CD4-positive, alpha-beta memory T cell (primary cell): ENCODE data around the gene NDUFA8. TPM values are rescaled to one million over a fixed set of nuclear protein-coding genes. Genes with fewer than 3 reads are reported as not detected.

Experiments
- CTCF ChIA-PET: fragments of 350-600 bp; sonication (Branson Sonifier 250); formaldehyde crosslinking; loops from one replicate; lab custom pipeline; 2021; ENCODE audit warnings: inconsistent platforms; ENCODE audit not compliant: partially characterized antibody; lab: Charles Lee
- POLR2A ChIA-PET: fragments of 350-600 bp; sonication (Branson Sonifier 250); formaldehyde crosslinking; loops from one replicate; lab custom pipeline; 2021; ENCODE audit not compliant: partially characterized antibody; lab: Charles Lee
- DNase-seq, 5 donors: peaks; one replicate each; pipeline versions ENCODE4 v3.0.0 to v3.0.0-alpha.2; 2020 to 2022; ENCODE audit warnings: mixed read lengths in 1 of 5
- H3K27ac ChIP-seq: one replicate; pipeline ENCODE4 v1.7.0; 2013; ENCODE audit warnings: low read depth, low read length
- H3K27me3 ChIP-seq: 2 replicates; pipeline ENCODE4 v1.7.0; 2013; ENCODE audit warnings: mild to moderate bottlenecking, low read length, moderate library complexity; ENCODE audit not compliant: insufficient read depth
- H3K36me3 ChIP-seq: 2 replicates; pipeline ENCODE4 v1.7.0; 2013; ENCODE audit warnings: mild to moderate bottlenecking, low read length, moderate library complexity; ENCODE audit not compliant: insufficient read depth
- H3K4me1 ChIP-seq: 2 replicates; pipeline ENCODE4 v1.7.0; 2013; ENCODE audit warnings: mild to moderate bottlenecking, low read length, moderate library complexity; ENCODE audit not compliant: insufficient read depth
- H3K4me3 ChIP-seq, 2 donors: one replicate each; pipeline ENCODE4 v1.7.0; 2013; ENCODE audit warnings: low read length in 2 of 2, mild to moderate bottlenecking in 1 of 2
- H3K9me3 ChIP-seq, 2 donors: one replicate each; pipeline ENCODE4 v1.7.0; 2013; ENCODE audit warnings: low read length in 2 of 2, control low read depth in 1 of 2; ENCODE audit not compliant: control insufficient read depth in 1 of 2
- H3K27ac Mint-ChIP-seq, 7 donors: one replicate each; pipeline ENCODE4 v1.8.0; 2020 to 2021; ENCODE audit warnings: mixed read lengths in 7 of 7, mild to moderate bottlenecking in 6 of 7, inconsistent platforms in 3 of 7, moderate library complexity in 3 of 7
- H3K27me3 Mint-ChIP-seq, 2 donors: one replicate each; pipeline ENCODE4 v1.8.0; 2020 to 2021; ENCODE audit warnings: mixed read lengths in 2 of 2
- H3K36me3 Mint-ChIP-seq, 2 donors: one replicate each; pipeline ENCODE4 v1.8.0; 2020 to 2021; ENCODE audit warnings: mixed read lengths in 2 of 2, inconsistent platforms in 1 of 2, mild to moderate bottlenecking in 1 of 2
- H3K4me1 Mint-ChIP-seq, 4 donors: one replicate each; pipeline ENCODE4 v1.8.0; 2020 to 2021; ENCODE audit warnings: mixed read lengths in 4 of 4, mild to moderate bottlenecking in 1 of 4
- H3K4me3 Mint-ChIP-seq, 8 donors: one replicate each; pipeline ENCODE4 v1.8.0; 2020 to 2021; ENCODE audit warnings: mixed read lengths in 8 of 8, mild to moderate bottlenecking in 7 of 8, moderate library complexity in 6 of 8, inconsistent platforms in 3 of 8
- H3K9me3 Mint-ChIP-seq, 8 donors: one replicate each; pipeline ENCODE4 v1.8.0; 2020 to 2021; ENCODE audit warnings: mixed read lengths in 8 of 8, mild to moderate bottlenecking in 5 of 8, inconsistent platforms in 3 of 8, moderate library complexity in 1 of 8
- intact Hi-C: fragments of 100-400 bp; cut with micrococcal nuclease; formaldehyde crosslinking; loops from one replicate; pipeline ENCODE4 v1.15.1; 2023
- polyA plus RNA-seq, 2 donors: library from polyadenylated mRNA; unstranded; fragments of 300-500 nt; fragmentation: Illumina TruSeq; gene quantifications; one replicate each; pipeline ENCODE4 v1.2.3, GENCODE V29; 2021
- total RNA-seq, 2 experiments: library from RNA; stranded (reverse); gene quantifications; one replicate each; pipeline ENCODE4 v1.2.3, GENCODE V29; 2021

NDUFA8 gene
- total and polyA plus RNA-seq, 4 experiments from 2014 or later: 17.6 to 74.3 (median 45.0) TPM

DNA sequence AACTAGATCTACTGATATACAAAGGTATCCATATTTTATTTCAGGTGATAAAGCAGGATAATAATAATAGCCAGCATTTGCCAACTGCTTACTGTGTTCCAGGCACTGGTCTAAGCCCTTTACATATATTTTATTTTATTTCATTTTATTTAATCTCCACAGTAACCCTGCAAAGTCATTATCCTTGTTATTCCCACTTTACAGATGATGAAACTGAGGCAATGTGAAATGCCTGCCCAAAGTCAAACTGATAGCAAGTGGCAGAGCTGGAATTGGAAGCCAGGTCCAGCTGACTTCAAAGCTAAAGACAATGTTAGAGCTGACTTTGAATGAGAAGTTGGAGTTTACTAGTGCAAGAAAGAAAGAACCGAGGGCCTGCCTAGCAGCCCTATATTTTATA is 25.0 kb upstream of the NDUFA8 start:
- CTCF ChIA-PET: no interaction called here
- DNase-seq: no peak
- no peak overlapping the region for H3K4me3 ChIP-seq
- POLR2A ChIA-PET: no interaction called here
- no peaks in the 10 kb centered on the region for H3K36me3 ChIP-seq
- H3K9me3 ChIP-seq: no peaks in the 10 kb centered on the region
- H3K27me3 ChIP-seq: no peaks in the 10 kb centered on the region
- Mint-ChIP-seq H3K27ac (no peak overlapping the region), H3K4me3 (no peak overlapping the region), H3K9me3 (peaks cover 0 to 2% (median 0%) of the 10 kb centered on the region in 8 donors), H3K4me1 (no peaks in the 10 kb centered on the region), H3K27me3 (peaks cover 7 to 11% of the 10 kb centered on the region in 2 donors), H3K36me3 (no peaks in the 10 kb centered on the region)
- intact Hi-C loops: no loop called here
- no peaks in the 10 kb centered on the region for H3K4me1 ChIP-seq
- H3K27ac ChIP-seq: no peak overlapping the region

DNA sequence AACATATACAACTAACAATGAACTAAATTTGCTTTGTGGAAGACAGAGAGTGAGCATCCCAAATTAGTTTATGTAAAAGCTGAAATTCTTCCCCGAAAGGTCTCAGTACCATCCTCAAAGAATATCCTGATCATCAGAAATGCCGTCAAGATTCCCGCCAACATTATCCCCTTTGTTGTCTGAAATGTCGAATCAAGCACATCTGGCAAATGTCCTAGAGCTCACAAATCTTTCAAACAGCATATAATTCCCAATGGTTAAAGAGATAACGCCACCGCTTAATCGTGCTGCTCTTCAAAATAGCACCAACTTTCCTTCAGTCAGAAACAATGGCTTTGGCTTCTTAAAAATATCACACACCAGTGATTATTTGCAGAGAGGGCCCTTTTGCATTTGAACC is 23.9 kb upstream of the NDUFA8 start:
- CTCF ChIA-PET: interaction anchor here (0.9 kb wide), 1 partner anchor 85 kb away, joined by 3 read pairs; no protein-coding TSS in a partner anchor

DNA sequence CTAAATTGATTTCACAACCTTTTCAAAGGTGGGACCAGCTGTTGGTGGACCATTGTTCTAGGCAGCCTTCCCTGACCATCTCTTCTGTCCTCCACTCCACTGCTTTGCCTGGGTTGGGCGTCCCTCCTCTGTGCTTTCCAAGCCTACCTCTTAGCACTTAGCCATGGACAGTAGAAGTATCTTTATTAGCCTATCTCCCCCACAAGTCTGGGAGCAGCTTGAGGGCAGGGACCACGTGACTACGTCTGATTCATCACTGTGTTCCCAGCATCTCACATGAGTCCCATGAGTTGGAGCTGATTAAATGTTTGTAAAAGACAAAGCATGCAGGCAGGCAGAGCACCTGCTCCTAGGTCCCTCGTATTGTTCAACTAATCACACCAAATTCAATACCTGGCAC is 21.1 kb upstream of the NDUFA8 start:
- ChIA-PET POLR2A (no interaction called here), CTCF (no interaction called here)
- no peaks in the 10 kb centered on the region for H3K9me3 ChIP-seq
- H3K27ac Mint-ChIP-seq: no peak overlapping the region
- H3K27me3 Mint-ChIP-seq: peaks cover 12 to 17% of the 10 kb centered on the region in 2 donors
- intact Hi-C loops: no loop called here
- no peaks in the 10 kb centered on the region for H3K36me3 ChIP-seq
- no peak overlapping the region for H3K4me3 ChIP-seq
- no peaks in the 10 kb centered on the region for H3K27me3 ChIP-seq
- H3K4me1 Mint-ChIP-seq: no peaks in the 10 kb centered on the region
- no peak overlapping the region for H3K4me3 Mint-ChIP-seq
- no peaks in the 10 kb centered on the region for H3K36me3 Mint-ChIP-seq
- no peak overlapping the region for H3K27ac ChIP-seq
- no peaks in the 10 kb centered on the region for H3K4me1 ChIP-seq
- no peak for DNase-seq
- peaks cover 0 to 3% (median 0%) of the 10 kb centered on the region in 8 donors for H3K9me3 Mint-ChIP-seq

More for the DNA sequence above, 23.9 kb upstream of the NDUFA8 start:
- DNase-seq: no peak
- Histone ChIP-seq H3K9me3 (no peaks in the 10 kb centered on the region), H3K4me1 (no peaks in the 10 kb centered on the region), H3K27me3 (no peaks in the 10 kb centered on the region), H3K27ac (no peak overlapping the region), H3K36me3 (no peaks in the 10 kb centered on the region), H3K4me3 (no peak overlapping the region)
- Mint-ChIP-seq H3K4me3 (no peak overlapping the region), H3K36me3 (no peaks in the 10 kb centered on the region), H3K27ac (no peak overlapping the region), H3K27me3 (peaks cover 12 to 13% of the 10 kb centered on the region in 2 donors), H3K9me3 (peaks cover 0 to 3% (median 0%) of the 10 kb centered on the region in 8 donors), H3K4me1 (no peaks in the 10 kb centered on the region)
- POLR2A ChIA-PET: interaction anchor here (1.2 kb wide), 1 partner anchor 23 kb away, joined by 3 read pairs; no protein-coding TSS in a partner anchor
- intact Hi-C loops: no loop called here

DNA sequence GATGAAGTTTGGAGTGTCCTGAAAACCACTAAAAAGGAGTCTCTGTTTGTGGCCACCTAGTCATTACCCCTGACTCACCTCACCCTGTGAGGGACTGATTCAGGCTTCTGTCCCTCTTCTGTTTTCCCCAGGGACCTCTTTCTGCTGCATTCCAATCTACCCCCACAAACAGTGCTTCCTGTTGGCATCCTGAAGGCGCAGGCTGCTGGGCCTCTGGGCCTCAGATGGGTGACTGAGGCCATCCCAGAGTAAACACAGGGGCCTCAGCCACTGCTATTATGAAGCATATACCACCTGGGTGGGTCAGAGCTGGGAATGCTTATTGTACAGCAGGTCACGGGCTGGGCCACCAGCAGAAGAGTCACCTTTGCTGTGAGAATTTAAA is 20.1 kb upstream of the NDUFA8 start:
- ChIA-PET POLR2A (no interaction called here), CTCF (no interaction called here)
- intact Hi-C loops: no loop called here
- Histone ChIP-seq H3K27me3 (no peaks in the 10 kb centered on the region), H3K9me3 (no peaks in the 10 kb centered on the region), H3K4me1 (no peaks in the 10 kb centered on the region), H3K27ac (no peak overlapping the region), H3K36me3 (no peaks in the 10 kb centered on the region), H3K4me3 (no peak overlapping the region)
- peaks cover 14 to 25% of the 10 kb centered on the region in 2 donors for H3K27me3 Mint-ChIP-seq
- H3K27ac Mint-ChIP-seq: no peak overlapping the region
- DNase-seq: no peak
- H3K9me3 Mint-ChIP-seq: peaks cover 0 to 3% (median 0%) of the 10 kb centered on the region in 8 donors
- no peak overlapping the region for H3K4me3 Mint-ChIP-seq
- H3K36me3 Mint-ChIP-seq: no peaks in the 10 kb centered on the region
- no peaks in the 10 kb centered on the region for H3K4me1 Mint-ChIP-seq

DNA sequence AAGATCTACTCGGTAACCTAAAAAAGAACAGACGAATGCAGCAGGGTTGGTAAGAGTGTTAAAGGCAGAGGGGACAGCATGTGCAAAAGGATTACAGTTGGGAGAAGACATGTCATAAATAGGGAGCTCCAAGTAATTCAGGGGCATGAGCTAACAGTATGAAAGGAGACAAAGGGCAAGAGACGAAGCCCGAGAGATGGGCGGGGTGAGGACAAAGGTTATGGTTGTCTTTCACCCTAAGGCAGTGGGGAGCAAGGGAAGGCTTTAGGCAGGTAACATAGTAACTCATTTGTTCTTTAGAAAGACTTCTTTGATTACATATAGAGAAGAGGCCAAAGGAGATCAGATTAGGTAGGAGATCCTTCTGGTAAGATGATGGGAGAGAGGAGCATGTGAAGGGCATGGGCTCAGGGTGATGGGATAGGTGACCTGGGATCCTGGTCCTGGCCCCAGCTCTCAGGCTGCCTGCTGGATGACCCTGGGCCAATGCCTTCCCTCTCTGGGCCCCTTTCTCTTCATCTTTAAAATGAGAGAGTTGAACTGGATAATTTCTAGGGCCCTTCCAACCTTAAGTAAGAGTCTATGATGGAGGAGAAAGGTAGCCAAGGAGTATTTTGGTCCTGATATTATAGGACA is 19.6 kb upstream of the NDUFA8 start:
- Mint-ChIP-seq H3K4me1 (no peaks in the 10 kb centered on the region), H3K36me3 (no peaks in the 10 kb centered on the region), H3K27ac (no peak overlapping the region), H3K27me3 (peaks cover 15 to 30% of the 10 kb centered on the region in 2 donors), H3K4me3 (no peak overlapping the region), H3K9me3 (peaks cover 0 to 3% (median 0%) of the 10 kb centered on the region in 8 donors)
- no peak for DNase-seq
- Histone ChIP-seq H3K9me3 (no peaks in the 10 kb centered on the region), H3K4me3 (no peak overlapping the region), H3K36me3 (no peaks in the 10 kb centered on the region), H3K27ac (no peak overlapping the region), H3K27me3 (no peaks in the 10 kb centered on the region), H3K4me1 (no peaks in the 10 kb centered on the region)
- POLR2A ChIA-PET: no interaction called here
- CTCF ChIA-PET: no interaction called here
- intact Hi-C loops: no loop called here

DNA sequence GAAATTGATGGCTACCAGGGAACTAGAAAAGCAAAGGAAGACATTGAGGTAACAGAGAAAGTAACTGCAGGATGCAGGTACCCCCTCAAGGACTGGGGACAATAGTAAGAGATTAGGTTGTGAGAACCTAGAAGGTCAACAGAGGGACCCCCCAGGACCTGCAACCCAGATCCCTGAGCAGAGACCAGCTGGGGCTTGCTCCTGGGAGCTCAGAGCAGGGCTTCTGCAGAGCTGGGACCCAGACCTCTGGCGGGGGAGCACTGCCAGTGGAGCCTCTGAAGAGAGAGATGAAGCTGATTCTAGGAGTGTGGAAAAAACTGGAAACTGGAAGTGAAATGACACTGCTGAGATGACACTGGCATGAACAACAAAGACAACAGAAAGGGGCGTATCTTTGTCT is 17.3 kb upstream of the NDUFA8 start:
- Mint-ChIP-seq H3K9me3 (peaks cover 0 to 3% (median 0%) of the 10 kb centered on the region in 8 donors), H3K36me3 (no peaks in the 10 kb centered on the region), H3K4me1 (no peaks in the 10 kb centered on the region), H3K27ac (no peak overlapping the region), H3K4me3 (no peak overlapping the region), H3K27me3 (peaks cover 17 to 42% of the 10 kb centered on the region in 2 donors)
- ChIA-PET POLR2A (no interaction called here), CTCF (interaction anchor here (0.9 to 1.4 kb wide), 2 partner anchors 11 to 52 kb away, joined by 3 to 4 read pairs; no protein-coding TSS in a partner anchor)
- Histone ChIP-seq H3K4me1 (no peaks in the 10 kb centered on the region), H3K27me3 (no peaks in the 10 kb centered on the region), H3K9me3 (no peaks in the 10 kb centered on the region), H3K36me3 (no peaks in the 10 kb centered on the region), H3K4me3 (no peak overlapping the region), H3K27ac (no peak overlapping the region)
- DNase-seq: no peak
- intact Hi-C loops: no loop called here

DNA sequence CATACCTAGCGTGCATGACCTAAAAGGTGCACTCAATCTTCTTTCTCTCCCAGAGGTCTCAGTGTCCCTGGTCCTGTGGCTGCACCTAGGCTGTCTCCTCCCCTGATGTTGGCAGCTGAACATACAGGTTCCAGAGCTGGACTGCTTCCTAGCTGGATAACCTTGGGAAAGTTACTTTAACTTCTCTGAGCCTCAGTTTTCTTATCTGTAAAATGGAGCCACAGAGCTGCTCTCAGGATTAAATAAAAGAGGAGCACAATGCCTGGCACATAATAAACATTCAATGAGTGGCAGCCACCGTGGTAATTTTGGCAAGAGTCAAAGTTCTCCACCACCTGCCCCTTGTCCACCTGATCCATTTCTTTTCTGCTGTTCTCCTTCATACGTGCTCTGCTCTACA is 14.1 kb upstream of the NDUFA8 start:
- Mint-ChIP-seq H3K4me3 (peak overlapping the region in 1 of 8 donors; percentile 58), H3K9me3 (no peaks in the 10 kb centered on the region), H3K36me3 (no peaks in the 10 kb centered on the region), H3K27ac (no peak overlapping the region), H3K27me3 (peaks cover 22 to 47% of the 10 kb centered on the region in 2 donors), H3K4me1 (no peaks in the 10 kb centered on the region)
- Histone ChIP-seq H3K9me3 (no peaks in the 10 kb centered on the region), H3K36me3 (no peaks in the 10 kb centered on the region), H3K4me1 (no peaks in the 10 kb centered on the region), H3K27me3 (no peaks in the 10 kb centered on the region), H3K4me3 (no peak overlapping the region), H3K27ac (no peak overlapping the region)
- ChIA-PET CTCF (interaction anchor here (1.0 to 2.5 kb wide), 2 partner anchors 75 to 177 kb away, joined by 3 to 7 read pairs; no protein-coding TSS in a partner anchor), POLR2A (no interaction called here)
- DNase-seq: no peak
- intact Hi-C loops: no loop called here
